ENCODE measurements around the gene PAFAH1B2.

DNA sequence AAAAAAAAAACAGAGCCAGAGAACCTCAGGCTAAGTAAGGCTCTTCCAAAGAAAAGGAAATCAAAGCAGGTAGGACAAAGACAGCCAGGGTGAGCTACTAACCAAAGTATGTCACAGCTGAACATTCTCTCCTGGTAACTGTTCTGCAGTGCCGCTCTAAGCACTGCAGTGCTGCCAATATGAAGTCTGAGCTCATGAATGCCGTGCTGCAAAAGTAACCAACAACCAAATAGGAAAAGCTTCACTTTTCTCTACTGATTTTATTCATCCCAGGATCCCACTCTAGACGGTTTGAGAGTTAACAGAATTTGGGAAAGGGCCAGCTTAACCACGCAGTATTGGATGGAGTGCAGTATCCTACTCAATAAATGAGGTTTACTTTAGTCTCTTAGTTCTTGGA is 49.3 kb upstream of the PAFAH1B2 start:
- TF ChIP-seq CTCF (IDR thresholded peaks at IDR 0.05) (no peak), POLR2A (IDR thresholded peaks at IDR 0.05) (no peak)

Data from body of pancreas (tissue), 4 donors.